Body of pancreas (tissue), 4 donors: ENCODE measurements around the gene ARHGEF39. TPM values are rescaled to one million over a fixed set of nuclear protein-coding genes. Genes with fewer than 3 reads are reported as not detected.

Experiments used
- ATAC-seq: fragments of 150-250 bp; one replicate; pipeline ENCODE4 v1.9.1; 2016
- DNase-seq, 4 donors: peaks; one replicate each; pipeline ENCODE4 v3.0.0-alpha.2; 2019
- H3K27ac ChIP-seq, 4 donors: fragments of 200-600 bp; sonication (generic); 1 replicate in 3 of 4; 2 replicates in 1 of 4; pipeline versions ENCODE4 v1.5.1 to v1.6.1; 2016 to 2019; ENCODE audit warnings: mild to moderate bottlenecking in 1 of 4, mixed read lengths in 1 of 4, moderate library complexity in 1 of 4
- H3K27me3 ChIP-seq, 2 donors: fragments of 200-600 bp; sonication (generic); one replicate each; pipeline ENCODE4 v1.6.0; 2016; ENCODE audit warnings: mild to moderate bottlenecking in 1 of 2
- H3K36me3 ChIP-seq, 2 donors: fragments of 200-600 bp; sonication (generic); replicated peaks in 1 of 2; 2 replicates each; pipeline ENCODE4 v1.5.1; 2016; ENCODE audit warnings: low read depth in 2 of 2; ENCODE audit not compliant: insufficient read depth in 1 of 2
- H3K4me1 ChIP-seq: fragments of 200-600 bp; sonication (generic); one replicate; pipeline ENCODE4 v1.6.0; 2016
- H3K4me3 ChIP-seq, 2 donors: fragments of 200-600 bp; sonication (generic); 1 replicate in 1 of 2; 2 replicates in 1 of 2; pipeline ENCODE4 v1.5.1; 2016 to 2019
- H3K9me3 ChIP-seq, 3 donors: fragments of 200-600 bp; sonication (generic); 1 replicate in 2 of 3; 2 replicates in 1 of 3; pipeline ENCODE4 v1.5.1; 2016
- CTCF ChIP-seq, 7 experiments: fragments of 450-650 bp in 4 of 7; fragments of 200-600 bp in 3 of 7; sonication (generic) in 3 of 7; IDR thresholded peaks; one replicate each; pipeline ENCODE4 v1.5.1; 2016 to 2019; ENCODE audit warnings: antibody characterized with exemption in 7 of 7
- POLR2A ChIP-seq, 3 donors: fragments of 450-650 bp; IDR thresholded peaks; one replicate each; pipeline ENCODE4 v1.6.1; 2016; ENCODE audit warnings: antibody characterized with exemption in 3 of 3, mild to moderate bottlenecking in 2 of 3
- WGBS, 2 donors: methylation state at CpG; one replicate each; pipeline ENCODE4 v1.1.5; 2017; 5-methylcytosine and 5-hydroxymethylcytosine counted together
- intact Hi-C: fragments of 100-400 bp; cut with DNase I; formaldehyde crosslinking; loops from one replicate; pipeline ENCODE4 v1.15.1; 2023
- total RNA-seq, 2 donors: library from RNA; depleted of rRNA; stranded (reverse); fragments of >200 nt; gene quantifications; one replicate each; pipeline ENCODE4 v1.1.0, GENCODE V29; 2016

The ARHGEF39 gene
- total RNA-seq, 2 donors from 2014 or later = 0.26 TPM; not detected in 1

- Histone ChIP-seq H3K36me3 (no peaks in the 10 kb centered on the region), H3K4me3 (no peak overlapping the region), H3K27ac (peak overlapping the region in 1 of 4 donors; percentile 28), H3K4me1 (peaks cover 14% of the 10 kb centered on the region), H3K27me3 (no peaks in the 10 kb centered on the region), H3K9me3 (no peaks in the 10 kb centered on the region)
- WGBS, 2 donors = 80 to 93% methylated on average over 14 to 17 of the region's 17 CpGs
- intact Hi-C loops = no loop called here
- peak in 1 of 4 donors; percentile 73 for DNase-seq
- no peak for ATAC-seq
- TF ChIP-seq CTCF (IDR thresholded peaks at IDR 0.05) (no peak), POLR2A (IDR thresholded peaks at IDR 0.05) (peak in 1 of 3 donors; percentile 28)
Measured at GRCh38 chr9:35618854-35619799, 45.9 kb downstream of the ARHGEF39 start.

- H3K27ac ChIP-seq = peak within 1 kb of the TSS in 1 of 4 donors; percentile 28
- 66 to 82% methylated on average over 5 to 7 of the region's 7 CpGs for whole genome bisulfite sequencing, 2 donors
- no peaks in the 10 kb centered on the region for H3K36me3 ChIP-seq
- DNase-seq (peak in 1 of 4 donors; percentile 54), ATAC-seq (no peak)
- no peak within 1 kb of the TSS for H3K4me3 ChIP-seq
- peak in 1 of 3 donors; percentile 50 for TF ChIP-seq POLR2A (IDR thresholded peaks at IDR 0.05)
- TF ChIP-seq CTCF (IDR thresholded peaks at IDR 0.05) = no peak
- intact Hi-C loops = no loop called here
- H3K27me3 ChIP-seq = no peaks in the 10 kb centered on the region
- no peaks in the 10 kb centered on the region for H3K9me3 ChIP-seq
- peaks cover 14% of the 10 kb centered on the region for H3K4me1 ChIP-seq
Measured at GRCh38 chr9:35618325-35618727, 46.7 kb downstream of the ARHGEF39 start, which contains the start of gene CD72. Gene CD72 (minus strand): TSS chr9:35618413. CDS start chr9:35618303, 110 bp downstream.

GRCh38 chr9:35617548-35617947 lies 47.4 kb downstream of the ARHGEF39 start:
- no peaks in the 10 kb centered on the region for H3K9me3 ChIP-seq
- ATAC-seq (no peak), DNase-seq (no peak)
- H3K4me1 ChIP-seq = peaks cover 14% of the 10 kb centered on the region
- intact Hi-C loops = no loop called here
- 58 to 60% methylated on average over 7 to 8 of the region's 8 CpGs for WGBS, 2 donors
- no peak for TF ChIP-seq CTCF (IDR thresholded peaks at IDR 0.05)
- TF ChIP-seq POLR2A (IDR thresholded peaks at IDR 0.05) = no peak
- H3K27me3 ChIP-seq = no peaks in the 10 kb centered on the region
- H3K36me3 ChIP-seq = no peaks in the 10 kb centered on the region
- H3K27ac ChIP-seq = no peak overlapping the region
- no peak overlapping the region for H3K4me3 ChIP-seq

- Histone ChIP-seq H3K27ac (no peak overlapping the region), H3K4me1 (peaks cover 14% of the 10 kb centered on the region), H3K9me3 (no peaks in the 10 kb centered on the region), H3K36me3 (no peaks in the 10 kb centered on the region), H3K4me3 (no peak overlapping the region), H3K27me3 (no peaks in the 10 kb centered on the region)
- ATAC-seq = peak; percentile 56
- 10 to 23% methylated on average over 31 to 47 of the region's 51 CpGs for WGBS, 2 donors
- intact Hi-C loops = no loop called here
- peak in 1 of 3 donors; percentile 41 for TF ChIP-seq POLR2A (IDR thresholded peaks at IDR 0.05)
- peak in 2 of 7 experiments; percentile 4 to 24 for TF ChIP-seq CTCF (IDR thresholded peaks at IDR 0.05)
- peak; percentile 53 to 72 (median 66) for DNase-seq
Measured at GRCh38 chr9:35616681-35617459, 48.1 kb downstream of the ARHGEF39 start.
